Activated CD8-positive, alpha-beta memory T cell treated with anti-CD3 and anti-CD28 coated beads, Interleukin-2, amount 50 U/mL, for 1 hour (primary cell): ENCODE results near the gene CNTN4.
"Not testable (repeated sequence)": the region's sequence is repeated elsewhere in the genome, so short reads cannot be mapped to it uniquely, and the experiment has no call there.

Experiments
- DNase-seq: peaks from one replicate; pipeline ENCODE4 v3.0.0-alpha.2; 2020; ENCODE audit errors: extremely low read depth

CNTN4 gene

GRCh38 chr3:2516762-2517441 lies 418.2 kb downstream of the CNTN4 start:
- no peak for DNase-seq

- DNase-seq, result no peak
These were observed 419.0 kb downstream of the CNTN4 start for GRCh38 chr3:2517500-2518172.

- no peak for DNase-seq
These were observed 424.7 kb downstream of the CNTN4 start for GRCh38 chr3:2523281-2523836.

DNA sequence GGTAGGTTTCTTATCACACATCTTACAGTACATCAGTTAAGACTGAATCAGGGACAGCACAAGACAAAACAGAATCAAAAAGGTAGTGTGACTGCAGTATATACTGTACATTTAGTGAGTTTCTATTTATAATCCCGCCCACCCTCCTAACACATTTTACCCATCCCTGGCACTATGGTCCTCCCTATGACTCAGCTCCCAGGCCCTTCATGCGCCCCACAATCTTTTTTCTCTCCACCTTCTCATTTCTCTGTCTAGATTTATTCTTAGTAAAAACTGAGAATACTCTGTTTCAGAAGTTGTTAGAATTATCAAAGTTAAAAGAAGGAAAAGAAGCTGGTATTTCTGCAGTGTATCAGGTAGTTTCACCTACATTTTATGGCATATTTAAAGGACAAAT lies 427.3 kb downstream of the CNTN4 start:
- no peak for DNase-seq

DNA sequence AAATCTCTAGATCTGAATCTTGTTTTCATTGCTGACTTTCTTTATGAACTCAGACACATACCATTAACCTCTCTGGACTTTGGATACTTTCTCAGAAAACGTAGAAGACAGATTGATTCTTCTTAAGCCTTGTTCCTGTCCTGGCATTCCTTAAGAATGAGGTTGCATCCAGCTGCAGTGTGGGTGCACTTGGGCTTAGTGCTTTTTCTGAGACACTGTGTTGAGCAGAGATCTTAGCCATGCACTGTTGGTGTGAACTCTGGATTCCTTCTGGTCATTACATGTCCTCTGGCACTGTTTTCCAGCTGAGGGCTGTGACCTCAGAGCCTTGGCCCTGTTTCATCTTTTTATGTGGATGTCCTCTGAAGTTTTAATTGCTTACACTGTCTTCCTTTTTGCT lies 428.3 kb downstream of the CNTN4 start:
- no peak for DNase-seq

DNA sequence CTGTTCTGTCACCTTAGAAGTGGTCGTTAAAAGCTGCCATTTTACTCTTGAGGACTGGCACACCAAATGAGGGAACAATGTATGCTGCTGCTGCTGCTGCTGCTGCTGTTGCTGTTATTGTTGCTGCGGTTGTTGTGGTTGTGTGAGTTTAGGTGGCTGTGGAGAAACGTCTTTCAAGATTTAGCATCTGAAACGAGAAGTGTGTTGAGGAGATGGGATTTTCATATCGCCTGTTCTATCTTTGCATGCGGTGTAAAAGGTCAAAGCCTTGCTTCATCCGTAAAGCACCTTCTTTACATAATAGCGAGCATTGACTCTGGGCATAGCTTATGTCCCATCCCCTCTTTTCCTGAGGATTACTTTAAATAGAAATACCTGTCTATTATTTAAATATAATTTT lies 428.7 kb downstream of the CNTN4 start:
- not testable (repeated sequence) for DNase-seq

DNA sequence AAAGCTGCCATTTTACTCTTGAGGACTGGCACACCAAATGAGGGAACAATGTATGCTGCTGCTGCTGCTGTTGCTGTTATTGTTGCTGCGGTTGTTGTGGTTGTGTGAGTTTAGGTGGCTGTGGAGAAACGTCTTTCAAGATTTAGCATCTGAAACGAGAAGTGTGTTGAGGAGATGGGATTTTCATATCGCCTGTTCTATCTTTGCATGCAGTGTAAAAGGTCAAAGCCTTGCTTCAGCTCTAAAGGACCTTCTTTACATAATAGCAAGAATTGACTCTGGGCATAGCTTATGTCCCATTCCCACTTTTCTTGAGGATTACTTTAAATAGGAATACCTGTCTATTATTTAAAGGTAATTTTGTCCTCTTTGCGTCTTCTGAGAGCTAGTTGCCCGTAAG lies 436.1 kb downstream of the CNTN4 start:
- not testable (repeated sequence) for DNase-seq

DNA sequence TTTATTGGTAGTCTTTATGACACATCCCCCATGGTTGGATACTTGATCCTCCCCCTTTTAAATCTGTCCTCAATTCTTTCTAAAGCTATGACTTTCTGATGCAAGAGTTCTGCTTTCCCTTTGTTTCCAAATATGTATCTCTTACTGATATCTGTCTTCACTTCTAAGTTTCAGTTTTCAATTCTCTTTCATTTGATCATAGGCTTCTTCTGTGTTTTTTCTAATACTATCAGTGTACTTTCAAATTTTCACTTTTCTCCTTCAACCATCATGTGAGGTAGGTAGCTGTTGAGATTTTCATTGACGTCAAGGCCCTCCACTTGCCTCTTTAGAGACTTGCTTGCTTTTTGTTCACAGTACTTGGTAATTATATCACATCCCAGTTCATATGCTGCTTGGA lies 436.5 kb downstream of the CNTN4 start:
- no peak for DNase-seq

- DNase-seq, result no peak
These were observed 437.9 kb downstream of the CNTN4 start for GRCh38 chr3:2536575-2536974.

DNA sequence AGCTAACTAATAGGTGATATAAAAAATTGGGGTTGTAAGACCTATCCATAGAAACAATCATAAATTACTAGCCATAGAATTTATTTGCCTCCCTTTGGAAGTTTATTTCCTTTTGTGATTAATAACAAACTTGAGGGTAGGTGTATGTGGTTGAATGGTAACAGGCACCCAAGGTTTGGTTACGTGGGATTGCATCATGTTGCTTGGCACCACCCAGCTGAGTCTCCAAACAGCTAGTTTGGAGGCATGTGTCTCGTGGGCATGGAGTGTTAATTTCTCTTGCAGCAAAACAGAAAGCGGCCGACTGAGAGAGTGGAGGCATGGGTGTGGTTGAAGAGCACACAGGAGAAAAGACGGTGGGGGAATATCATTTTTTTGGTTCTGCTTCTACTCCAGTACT lies 441.4 kb downstream of the CNTN4 start:
- no peak for DNase-seq

DNA sequence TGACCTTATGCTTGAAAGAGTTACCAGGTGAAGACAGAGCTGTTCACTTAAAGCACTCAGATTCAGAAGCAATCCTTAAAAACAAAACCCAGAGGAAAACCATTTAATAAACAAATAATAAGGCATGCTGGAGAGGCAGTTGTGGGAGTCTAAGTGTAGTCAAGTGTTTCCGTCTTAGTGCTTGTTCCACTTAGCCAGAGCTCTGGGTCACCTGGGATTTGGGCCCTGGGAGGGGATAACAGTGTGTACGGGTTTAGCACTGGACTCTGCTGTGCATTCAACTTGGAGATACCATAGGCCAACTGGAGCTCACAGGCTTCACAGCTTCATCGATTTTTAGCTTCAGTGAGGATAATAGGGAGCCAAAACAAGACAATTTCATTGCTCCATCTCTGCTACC lies 444.6 kb downstream of the CNTN4 start:
- no peak for DNase-seq

DNA sequence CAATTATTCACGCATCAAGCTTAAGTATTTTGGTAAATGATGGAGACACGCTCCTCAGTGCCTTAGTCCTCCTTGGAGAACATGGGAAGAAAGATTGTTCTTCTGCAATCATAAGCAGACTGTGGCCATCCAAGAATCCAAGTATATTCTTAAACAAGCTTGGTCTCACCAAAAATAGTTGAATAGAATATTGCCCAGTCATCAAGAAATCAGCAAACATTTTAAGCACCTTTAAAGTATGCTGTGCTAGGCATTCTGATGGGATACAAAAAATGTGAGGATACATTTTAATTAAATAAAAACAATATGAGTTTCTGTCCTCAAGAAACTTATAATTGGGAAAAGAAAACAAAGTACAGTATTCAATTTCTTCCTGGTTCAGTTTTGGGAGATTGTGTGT lies 445.5 kb downstream of the CNTN4 start:
- no peak for DNase-seq

GRCh38 chr3:2544718-2545117 lies 446.1 kb downstream of the CNTN4 start:
- DNase-seq, result no peak

GRCh38 chr3:2547049-2547448 lies 448.4 kb downstream of the CNTN4 start:
- DNase-seq, result no peak

GRCh38 chr3:2554656-2555055 lies 456.0 kb downstream of the CNTN4 start:
- no peak for DNase-seq

DNA sequence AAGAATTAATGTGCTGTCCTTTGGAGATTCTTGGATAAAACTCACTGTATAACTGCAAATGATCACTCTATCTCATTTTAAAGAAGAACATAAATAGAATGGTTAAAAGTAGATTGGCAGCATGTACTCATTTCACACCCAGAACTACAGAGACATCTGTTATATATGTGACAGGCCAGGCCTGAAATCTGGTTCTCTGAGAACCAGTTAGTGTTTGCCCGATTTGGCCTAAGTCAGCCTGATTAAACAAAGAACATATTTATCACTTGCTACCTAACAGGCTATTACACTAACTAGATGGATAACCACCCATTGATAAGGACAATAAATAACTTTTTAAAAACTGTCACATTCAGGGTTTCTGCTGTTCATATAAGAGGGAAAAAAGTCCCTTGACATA lies 460.1 kb downstream of the CNTN4 start:
- DNase-seq, result no peak

DNA sequence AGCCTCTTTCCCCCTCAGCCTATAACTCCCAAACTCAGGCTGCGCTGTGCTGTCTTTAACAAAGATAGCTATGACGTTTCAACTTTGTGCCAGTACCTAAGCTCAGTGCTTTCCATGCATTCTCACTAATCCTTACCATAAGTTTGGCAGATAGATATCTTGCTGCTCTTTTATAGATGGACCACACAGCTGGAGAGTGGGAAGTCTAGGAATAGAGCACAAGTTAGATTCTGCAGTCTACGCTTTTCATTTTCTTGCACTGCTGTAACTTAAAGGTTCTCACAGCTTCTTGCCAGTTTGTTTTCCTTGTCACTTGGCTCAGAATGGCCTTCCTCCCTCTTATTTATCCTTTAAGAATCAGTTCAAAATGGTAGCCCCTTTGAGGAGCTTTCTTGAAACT lies 468.8 kb downstream of the CNTN4 start:
- no peak for DNase-seq

DNA sequence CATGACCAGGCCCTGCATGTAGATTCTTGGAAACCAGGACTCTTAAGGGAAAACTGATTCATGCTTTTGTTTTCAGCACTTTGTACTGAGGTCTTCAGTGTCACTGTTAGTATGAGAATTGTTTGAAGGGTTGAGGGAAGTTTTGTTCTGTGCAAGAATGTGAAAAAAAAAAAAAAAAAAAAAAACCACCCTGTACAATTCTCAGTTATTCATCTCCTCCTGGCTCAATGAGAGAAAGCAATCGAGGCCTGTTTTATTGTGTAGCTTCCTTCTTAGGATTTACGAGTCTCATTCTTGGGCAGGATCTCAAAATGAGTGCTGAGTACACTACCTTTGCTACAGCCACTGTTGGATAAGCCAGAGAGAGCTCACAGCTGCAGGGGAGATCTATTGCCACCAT lies 469.5 kb downstream of the CNTN4 start:
- DNase-seq, result no peak

GRCh38 chr3:2568929-2569328 lies 470.3 kb downstream of the CNTN4 start:
- no peak for DNase-seq

GRCh38 chr3:2577571-2577970 lies 478.9 kb downstream of the CNTN4 start:
- DNase-seq, result no peak

GRCh38 chr3:2578560-2578959 lies 479.9 kb downstream of the CNTN4 start:
- DNase-seq, result no peak

GRCh38 chr3:2579206-2579605 lies 480.5 kb downstream of the CNTN4 start:
- no peak for DNase-seq

DNA sequence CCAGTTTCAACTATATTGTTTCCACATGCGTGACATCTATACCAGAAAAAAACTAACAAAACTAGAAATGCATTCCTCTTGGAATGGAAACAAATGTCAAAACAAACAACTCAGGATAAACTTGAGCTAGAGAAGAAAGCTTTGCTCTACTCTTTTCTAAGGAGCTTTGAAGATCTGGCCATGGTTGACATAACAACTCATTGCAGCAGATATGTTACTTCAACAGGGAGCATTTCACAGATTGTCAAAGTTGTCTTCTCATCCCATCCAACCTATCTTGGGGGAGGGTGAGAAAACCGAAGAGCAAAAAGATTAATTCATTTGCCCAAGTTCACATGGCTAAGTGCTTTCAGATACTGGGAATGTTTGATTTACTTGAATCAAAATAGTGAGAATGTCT lies 484.4 kb downstream of the CNTN4 start:
- no peak for DNase-seq
